HG02763 (cell line): ENCODE results near the gene WFS1.

Experiments used
- ATAC-seq: cut with Tn5 transposase; IDR thresholded peaks from one replicate; pipeline ENCODE4 v1.9.1; 2021; ENCODE audit warnings: mild to moderate bottlenecking, moderate library complexity; ENCODE audit not compliant: unreplicated experiment

WFS1 gene

DNA sequence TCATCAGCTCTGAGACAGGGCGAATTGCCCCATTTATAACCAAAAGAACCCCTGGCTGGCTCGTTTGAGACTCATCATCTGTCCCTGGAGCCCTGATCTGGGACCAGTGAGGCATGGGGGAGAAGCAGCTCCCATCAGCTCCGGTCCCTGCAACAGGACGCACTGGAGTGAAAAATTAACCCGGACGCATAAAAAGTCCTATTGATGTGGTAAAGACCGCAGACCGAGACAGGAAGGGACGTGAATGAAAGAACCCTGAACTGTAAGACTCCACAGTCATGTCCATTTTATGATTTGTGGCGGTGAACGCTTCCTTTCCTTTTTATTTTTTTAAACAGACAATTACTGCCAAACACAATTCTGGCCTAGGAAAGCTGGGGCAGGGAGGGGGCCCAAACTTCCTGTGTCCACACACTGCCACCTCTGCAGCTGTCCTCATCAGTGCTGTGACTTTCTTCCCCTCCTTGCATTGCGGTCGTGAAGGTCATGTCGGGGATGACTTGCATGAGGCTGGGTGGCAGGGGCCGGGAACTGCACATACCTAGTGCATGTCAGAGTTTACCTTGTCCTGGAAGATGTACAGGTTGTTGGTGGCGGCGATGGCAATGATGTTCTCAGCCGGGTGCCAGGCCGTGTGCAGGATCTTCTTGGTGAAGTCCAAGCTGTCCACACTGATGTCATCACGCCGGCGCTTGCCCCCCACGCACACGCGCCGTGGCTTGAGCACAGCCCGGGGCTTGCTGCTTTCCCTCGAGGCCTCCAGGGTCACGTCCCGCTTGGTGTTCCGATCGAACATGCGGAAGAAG lies 53.3 kb downstream of the WFS1 start:
- ATAC-seq: no peak

DNA sequence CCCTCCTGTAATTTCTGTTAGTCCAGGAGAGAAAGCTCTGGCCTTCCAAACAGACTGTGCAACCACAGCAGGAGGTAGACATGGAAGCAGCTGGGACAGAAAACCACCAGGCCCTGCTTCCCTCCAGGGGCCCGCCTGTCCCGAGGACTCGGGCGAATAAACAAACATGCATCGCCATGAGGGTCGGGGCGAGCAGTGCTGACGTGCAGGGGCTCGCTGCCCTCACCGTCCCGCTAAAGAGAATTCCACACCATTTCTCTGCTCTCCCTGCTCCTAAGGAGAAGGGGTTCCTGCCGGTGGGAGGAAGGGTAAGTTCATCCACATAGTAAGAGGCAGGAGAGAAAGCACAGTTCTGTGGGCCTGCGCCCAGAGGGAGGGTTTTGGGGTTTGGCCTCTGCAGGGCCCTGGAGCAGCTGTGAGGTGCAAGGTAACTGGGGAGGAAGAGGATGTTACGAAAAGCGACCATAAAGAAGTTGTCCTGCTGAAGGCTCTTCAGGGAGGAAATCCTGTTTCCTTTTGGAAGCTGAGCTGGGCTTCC lies 54.9 kb downstream of the WFS1 start:
- no peak for ATAC-seq

DNA sequence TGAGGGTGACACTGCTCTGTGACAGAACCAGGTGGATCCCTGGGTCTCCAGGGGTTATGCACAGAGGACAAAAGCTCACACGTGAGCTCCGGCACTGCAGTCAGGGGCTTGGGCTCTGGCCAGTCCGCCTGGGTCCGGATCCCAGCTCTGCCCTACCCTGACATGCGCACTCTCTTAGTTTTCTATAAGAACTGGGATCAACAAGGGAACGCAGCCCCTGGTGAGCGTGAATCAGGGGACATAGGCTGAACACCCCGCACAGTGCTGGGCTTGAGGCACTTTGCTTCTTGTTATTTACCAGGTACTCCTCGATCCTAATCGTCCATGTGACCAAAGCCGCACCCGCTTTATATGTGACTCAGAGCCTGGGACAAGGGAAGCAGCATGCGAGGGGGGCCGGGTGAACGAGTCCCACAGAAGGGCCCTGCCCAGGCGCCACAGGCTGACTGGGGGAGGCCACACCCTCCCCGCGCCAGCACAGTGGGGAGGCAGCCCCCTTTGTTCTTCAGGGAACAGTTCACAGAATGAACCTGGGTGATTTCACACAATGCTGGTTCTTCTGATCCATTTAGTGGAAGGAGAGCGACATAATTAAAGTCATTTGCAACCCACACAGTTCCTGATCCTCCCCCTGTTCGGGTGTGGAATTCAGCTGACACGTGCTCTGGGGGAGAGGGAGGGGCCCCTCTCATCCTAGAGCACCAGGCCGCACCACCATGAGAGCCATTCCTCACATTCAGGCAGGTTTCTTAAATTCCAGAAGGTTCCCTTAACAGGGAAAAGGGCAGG lies 55.5 kb downstream of the WFS1 start:
- no peak for ATAC-seq

DNA sequence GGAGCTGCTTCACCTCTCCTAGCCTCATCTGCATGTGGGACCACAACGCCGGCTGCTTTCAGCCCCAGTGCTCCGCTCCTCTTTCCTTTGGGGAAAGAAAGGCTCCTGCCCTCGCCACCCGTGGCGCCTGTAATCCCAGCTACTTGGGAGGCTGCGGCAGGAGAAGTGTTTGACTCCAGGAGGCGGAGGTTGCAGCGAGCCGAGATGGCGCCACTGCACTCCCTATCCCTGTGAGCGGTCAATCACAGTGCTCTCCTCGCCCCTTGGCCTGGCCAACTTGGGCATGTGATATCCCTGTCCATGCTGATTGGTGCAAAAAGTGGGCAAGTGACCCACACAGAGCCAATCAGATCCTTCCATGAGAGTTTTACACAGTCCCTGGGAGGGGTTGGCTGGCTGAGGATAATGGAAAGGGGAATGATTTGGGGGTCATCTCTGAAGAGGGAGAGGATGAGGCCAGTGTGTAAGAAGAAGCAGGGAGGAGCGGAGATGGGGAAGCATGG lies 56.2 kb downstream of the WFS1 start:
- ATAC-seq: no peak

DNA sequence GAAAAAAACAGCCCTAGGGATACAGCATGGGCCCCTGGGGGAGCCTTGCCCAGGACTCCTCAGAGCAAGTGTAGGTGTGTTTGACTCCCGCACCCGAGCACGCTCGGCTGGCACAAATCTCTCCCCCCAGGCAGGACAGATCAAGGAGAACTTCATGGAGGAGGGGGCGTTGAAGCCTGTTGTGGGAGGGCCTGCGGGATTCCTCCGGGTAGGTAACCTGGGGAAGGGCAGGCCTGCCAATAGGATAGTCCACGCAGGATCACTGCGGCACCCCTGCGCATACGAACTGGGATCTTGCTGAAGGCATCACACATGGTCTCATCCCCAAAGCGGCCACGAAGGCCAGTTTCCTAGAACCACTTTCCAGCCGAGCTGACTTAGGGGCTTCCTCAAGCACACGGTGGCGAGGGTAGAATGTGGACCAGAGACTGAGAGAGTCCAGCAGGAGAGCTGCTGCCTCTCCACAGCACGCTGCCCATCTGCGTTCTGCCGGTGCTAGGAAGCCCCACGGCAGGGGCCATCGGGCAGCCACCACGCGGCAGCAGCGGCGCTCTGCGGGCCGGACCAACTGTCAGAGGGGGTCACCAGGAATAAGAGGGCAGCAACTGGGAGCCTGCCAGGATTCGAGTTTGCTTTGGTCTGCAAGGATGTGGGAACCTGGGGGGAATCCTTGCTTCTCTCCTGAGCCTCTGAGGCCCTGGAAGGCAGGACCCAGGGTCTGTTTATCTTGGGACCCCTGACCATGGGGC lies 56.8 kb downstream of the WFS1 start:
- no peak for ATAC-seq

DNA sequence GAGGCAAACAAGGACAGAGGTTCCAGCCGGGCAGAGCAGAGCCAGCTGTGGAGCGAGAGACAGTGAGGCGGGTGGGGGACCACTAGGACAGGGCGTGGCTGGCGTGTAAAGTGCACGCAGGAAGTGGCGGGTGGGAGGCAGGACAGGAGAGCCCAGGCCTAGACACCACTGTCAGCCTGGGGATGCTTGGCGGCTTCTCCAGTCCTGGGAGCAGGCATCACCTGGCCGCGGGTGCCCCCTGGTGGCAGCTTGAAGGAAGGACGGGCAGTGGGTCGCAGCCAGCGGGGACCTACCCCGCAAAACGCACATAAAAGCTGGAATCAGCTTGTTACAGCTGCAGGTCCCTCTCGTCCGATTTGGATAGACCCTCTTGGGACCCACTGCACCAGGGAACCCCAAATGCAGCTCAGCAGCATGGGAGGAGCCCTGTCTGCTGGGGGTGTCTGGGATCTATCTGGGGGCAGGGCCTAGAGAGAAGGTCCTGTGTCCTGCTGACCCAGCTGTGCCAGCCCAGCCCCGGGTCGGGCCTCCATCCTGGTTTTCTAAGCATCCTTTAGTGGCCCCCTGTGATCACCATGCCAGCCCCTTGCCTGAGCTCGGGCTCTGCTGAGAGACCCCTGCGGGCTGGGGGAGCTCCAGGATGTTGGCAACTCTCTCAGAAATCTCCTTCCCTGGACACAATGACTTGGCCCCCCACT lies 57.7 kb downstream of the WFS1 start:
- peak; percentile 59 for ATAC-seq

DNA sequence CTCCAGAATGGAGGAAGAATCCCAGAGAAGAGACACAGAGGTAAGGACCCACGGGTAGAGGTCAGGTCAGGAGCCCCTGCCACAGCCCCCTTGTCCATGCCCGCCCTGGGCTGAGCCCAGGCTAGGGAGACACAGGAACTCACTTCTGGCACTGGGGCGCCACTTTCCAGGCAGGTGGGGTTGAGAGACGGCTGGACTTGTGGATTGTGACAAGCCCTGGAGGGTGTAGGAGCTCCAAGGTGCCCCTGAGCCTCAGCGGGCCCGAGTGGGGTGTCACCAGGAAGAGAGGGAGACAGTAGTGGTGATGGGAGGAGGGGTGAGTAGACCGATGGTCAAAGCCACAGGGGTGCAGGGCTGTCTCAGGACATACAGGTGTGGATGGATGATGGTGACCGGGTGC lies 58.9 kb downstream of the WFS1 start:
- ATAC-seq: no peak

DNA sequence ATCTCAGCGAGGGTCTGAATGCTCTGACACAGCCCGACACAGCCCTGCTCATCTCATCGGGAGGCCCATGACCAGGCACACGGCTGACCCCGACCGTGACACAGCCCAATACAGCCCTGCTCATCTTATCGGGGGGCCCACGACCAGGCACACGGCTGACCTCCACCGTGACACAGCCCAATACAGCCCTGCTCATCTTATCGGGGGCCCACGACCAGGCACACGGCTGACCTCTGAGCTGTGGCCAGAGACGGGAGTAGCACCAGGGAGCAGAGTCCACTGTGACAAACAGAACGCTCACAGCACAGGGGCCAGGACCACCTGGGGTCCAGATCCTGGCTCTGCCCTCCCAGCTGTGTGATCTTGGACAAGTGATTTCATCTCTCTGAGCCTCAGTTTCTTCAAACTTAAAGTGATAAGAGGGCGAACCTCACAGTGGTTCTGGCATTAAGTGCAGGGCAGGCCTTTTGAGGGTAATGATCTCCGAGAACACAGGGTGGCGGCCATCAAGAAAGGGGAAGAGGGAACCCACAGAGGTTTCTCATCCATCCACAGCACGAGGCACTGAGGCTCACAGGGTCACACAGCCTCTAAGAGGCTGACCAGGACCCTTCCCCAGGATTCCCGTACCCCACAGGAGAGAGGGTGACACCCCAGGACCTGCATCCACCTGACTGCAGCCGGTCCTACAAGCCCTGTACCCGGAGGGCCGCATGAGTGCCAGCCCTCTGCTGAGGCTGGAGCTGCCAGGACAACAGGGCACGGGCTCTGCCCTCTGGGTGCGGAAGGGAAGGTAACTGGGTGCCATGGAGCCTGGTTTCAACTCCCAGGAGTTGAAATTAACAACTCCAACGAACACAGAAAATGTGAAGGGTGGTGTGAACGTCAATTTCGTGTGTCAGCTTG lies 60.1 kb downstream of the WFS1 start:
- ATAC-seq: no peak

DNA sequence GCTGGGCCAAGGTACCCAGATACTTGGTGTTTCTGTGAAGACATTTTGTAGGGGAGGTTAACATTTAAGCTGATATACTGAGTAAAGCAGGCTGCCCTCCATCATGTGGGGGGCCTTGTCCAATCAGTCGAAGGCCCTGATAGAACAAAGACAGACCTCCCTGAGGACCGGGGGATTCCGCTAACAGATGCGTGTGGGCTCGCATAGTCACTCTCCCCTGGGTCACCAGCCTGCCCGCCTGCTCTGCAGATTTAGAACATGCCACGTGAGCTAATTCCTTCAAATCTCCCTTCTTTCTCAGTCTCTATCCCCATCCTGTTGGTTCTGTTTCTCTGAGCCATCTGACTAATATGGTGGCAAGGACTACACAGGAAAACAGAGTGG lies 60.7 kb downstream of the WFS1 start:
- no peak for ATAC-seq

DNA sequence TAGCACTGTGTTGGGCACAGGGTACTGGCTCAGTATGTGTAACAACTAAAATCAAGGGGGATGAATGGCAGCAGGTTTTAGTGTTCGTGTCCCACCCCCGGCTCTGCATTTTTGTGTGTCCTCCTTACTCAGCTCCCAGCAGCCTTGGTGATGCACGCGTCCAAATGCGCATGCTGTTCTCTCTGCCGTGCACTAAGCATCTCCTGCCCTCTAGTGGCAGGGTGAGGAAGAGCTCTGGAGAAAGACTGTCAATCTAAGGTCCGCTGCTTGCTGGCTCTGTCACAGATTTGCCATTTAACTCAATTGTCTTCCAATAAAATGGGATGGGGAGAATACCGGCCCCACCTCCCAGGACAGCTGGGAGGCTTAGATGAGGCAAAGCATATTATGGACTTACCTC lies 61.4 kb downstream of the WFS1 start:
- no peak for ATAC-seq

DNA sequence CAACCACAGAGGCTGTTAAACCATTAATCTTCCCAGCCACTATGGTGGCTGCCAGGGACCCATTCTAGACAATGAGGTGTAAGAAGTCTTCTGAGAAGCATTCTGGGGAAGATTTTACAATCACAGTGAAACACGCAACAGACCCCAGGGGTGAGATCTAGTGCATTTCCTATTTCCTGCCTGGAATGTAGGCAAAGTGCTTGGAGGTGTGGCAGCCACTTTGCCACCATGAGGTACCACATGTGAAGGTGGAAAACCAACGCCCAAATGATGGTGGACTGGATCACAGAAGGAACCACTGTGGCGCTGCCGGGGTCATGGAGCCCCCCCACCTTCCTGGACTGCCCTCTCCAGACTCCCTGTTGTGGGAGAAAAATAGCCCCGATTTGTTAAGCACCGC lies 61.8 kb downstream of the WFS1 start:
- no peak for ATAC-seq

DNA sequence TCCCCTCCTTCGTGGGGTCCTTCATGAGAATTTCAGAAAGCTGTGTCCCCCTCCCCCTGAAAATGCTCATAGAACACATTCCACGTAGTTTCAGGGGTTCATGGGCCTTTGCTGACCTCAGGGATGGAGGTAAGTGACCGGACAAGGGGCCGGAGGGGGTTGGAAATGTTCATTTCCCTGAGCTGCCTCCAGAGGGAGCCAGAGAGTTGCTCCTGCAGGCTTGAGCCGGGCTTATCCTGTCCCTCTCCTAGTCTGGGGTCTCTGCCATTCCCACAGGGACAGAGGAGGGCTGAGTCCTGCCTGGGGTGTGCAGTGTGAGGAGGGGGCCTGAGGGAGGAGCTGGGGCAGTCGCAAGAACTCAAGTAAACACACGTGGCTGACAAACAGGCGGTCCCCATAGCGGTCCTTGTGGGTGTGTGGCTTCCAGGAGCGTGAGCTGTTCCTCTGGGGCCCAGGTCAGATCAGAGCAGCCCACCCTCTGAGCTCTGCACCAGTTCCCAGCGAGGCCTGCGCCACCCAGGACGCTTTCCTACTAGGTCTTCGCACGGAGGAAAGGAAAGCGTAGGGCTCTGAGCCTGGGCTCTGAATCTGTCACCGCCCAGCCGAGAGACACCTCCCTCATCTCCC lies 62.5 kb downstream of the WFS1 start:
- ATAC-seq: no peak

DNA sequence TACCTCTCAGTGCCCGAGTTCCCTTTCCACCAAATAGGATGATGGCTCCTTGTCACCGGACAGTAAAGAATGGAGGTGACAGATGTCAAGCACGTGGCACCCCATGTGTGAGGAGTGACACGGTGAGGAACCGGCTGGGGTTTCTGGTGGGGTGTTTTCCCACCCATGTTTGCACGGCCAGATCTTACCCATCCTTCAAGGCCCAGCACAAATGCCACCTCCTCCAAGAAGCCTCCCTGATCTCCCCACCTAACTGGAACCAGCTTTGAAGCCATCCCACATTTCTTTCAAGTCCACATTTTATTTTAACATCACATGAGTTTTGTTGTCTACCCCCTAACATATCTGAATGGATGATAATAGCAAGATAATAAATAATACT lies 63.0 kb downstream of the WFS1 start:
- no peak for ATAC-seq

DNA sequence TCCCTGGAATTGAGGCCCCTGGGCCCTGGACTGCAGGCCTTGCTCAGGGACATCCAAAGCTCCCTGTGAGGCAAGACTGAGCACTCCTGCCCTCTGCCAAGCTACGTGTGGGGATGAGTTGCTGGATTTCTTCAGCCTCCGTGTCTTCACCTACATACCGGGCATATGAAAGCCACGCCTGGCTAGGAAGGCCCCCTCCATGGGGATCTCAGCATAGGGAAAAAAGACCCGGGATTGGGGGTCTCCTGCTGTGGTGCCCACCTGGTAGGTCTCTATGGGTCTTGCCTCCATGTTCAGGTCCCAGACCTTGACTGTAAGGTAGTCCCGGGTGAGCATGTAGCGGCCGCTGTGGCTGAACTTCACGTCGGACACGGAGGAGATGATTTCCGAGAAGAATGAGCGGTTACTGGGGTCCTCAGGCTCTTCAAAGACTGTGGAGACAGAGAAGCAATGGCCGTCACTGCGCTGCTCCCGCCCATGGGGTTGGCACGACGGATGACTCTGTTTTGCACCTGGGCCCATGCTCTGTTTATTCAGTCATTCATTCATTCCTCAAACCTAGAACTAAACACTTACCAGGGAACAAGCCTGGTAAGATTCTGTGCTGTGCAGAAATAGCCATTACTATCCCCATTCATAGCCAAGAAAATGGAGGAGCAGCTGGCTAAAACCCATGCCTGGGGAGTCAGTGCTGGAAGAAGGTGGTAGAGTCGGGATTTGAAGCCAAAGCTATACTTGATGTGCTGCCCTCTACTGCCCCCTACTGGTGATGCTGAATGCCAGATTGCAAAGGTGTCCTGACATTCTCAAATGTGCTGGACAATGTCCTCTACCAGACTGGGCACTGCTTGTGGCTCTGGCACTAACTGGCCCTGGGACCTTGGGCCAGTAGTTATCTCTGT lies 63.9 kb downstream of the WFS1 start:
- no peak for ATAC-seq

DNA sequence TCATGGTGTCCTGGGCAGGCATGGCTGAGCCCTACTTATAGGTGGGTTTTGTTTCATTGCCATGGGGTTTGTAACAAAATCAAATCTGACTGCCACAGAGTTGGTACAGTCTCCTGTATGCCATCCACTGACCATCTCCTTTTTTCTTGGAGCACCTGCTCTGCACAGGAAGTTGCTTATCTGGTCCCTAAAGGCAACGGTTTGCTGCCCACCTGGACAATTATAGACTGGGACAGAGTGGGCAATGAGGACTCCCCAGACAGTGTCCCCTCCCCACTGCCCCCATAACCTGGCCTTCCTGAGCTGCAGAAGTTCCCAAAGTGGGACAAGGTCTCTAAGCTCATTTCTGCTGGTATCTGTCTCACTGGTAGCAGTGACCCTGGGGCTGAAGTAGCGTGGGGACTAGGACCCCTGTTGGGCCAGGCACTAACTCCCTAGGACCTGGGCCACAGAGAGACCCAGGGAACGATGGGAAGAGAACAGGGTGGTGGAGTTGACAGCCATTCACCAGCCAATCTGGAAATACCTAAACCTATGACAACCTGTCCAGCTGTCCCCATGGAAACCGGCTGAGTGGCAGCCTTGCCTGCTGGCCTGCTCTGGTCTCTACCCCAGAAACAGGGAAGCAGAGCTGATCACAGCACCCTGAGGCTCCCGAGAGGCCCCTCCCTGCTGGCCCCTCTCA lies 64.7 kb downstream of the WFS1 start:
- ATAC-seq: no peak

DNA sequence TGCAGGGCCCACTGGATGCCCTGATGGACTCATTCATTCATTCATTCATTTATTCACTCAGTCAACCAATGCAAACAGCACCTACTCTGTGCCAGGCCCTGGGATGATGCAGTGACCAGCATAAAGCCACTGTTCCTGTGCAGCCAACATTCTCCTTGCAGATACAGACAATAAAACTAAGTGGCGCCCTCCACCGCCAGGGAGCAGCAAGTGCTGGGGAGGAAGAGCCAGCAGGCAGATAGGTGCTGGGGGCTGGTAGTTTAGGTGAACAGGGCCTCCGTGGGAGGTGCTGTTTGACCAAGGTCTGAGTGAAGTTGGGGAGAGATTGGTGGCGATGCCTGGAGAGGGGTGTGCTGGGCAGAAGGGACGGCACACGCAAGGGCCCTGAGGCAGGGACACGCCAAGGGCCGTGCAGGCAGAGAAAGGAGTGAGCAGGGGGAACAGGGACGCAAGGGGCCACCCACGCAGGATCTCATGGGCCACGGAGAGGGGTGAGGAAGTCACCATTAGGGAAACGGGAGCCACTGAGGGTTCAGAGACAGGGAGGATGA lies 65.5 kb downstream of the WFS1 start:
- no peak for ATAC-seq

DNA sequence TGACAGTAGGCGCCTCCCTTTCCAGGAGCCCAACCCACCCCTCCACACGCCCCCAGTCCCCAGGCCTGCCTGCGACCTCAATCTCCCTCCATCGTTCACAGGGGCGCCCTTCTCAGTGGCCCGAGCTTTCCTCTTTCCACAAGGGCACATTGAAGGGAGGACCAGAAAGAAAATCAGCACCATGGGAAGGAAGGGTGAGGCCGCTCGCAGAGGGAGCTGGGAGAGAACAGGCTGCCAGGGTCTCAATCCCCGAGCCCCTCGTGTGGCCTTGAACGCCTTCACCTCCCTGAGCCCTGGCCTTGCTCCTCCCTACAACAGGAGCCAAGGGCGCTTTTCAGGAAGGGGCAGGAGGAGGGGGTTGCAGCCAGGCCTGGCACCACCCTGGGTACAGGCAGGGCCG lies 66.5 kb downstream of the WFS1 start:
- ATAC-seq: no peak
